GM21717 (cell line): ENCODE measurements around the gene KRT10.
"Not testable (repeated sequence)": the region's sequence is repeated elsewhere in the genome, so short reads cannot be mapped to it uniquely, and the experiment has no call there.

Experiments
- ATAC-seq: cut with Tn5 transposase; IDR thresholded peaks from one replicate; pipeline ENCODE4 v1.9.1; 2021; ENCODE audit warnings: mild to moderate bottlenecking, moderate library complexity; ENCODE audit not compliant: unreplicated experiment

KRT10 gene

GRCh38 chr17:40833882-40834281 is 11.5 kb upstream of the KRT10 start:
- ATAC-seq, result no peak

- no peak for ATAC-seq
These were observed 10.4 kb upstream of the KRT10 start for GRCh38 chr17:40832840-40833239.

- no peak for ATAC-seq
These were observed 7.8 kb upstream of the KRT10 start for GRCh38 chr17:40830085-40830776.

GRCh38 chr17:40828454-40829044 is 6.1 kb upstream of the KRT10 start:
- ATAC-seq, result no peak

GRCh38 chr17:40827746-40828453 is 5.5 kb upstream of the KRT10 start:
- ATAC-seq, result no peak

- no peak for ATAC-seq
These were observed 3.2 kb upstream of the KRT10 start for GRCh38 chr17:40825599-40825998.

- no peak for ATAC-seq
These were observed 1.8 kb upstream of the KRT10 start for GRCh38 chr17:40824015-40824832.

GRCh38 chr17:40821536-40821935 is 878 bp downstream of the KRT10 start:
- no peak for ATAC-seq

- ATAC-seq, result no peak
These were observed 2.1 kb downstream of the KRT10 start for GRCh38 chr17:40820228-40820838.

GRCh38 chr17:40819528-40820125 is 2.8 kb downstream of the KRT10 start:
- ATAC-seq, result no peak

- ATAC-seq, result peak; percentile 68
These were observed 3.5 kb downstream of the KRT10 start for GRCh38 chr17:40818733-40819527.

- ATAC-seq, result no peak
These were observed 4.1 kb downstream of the KRT10 start for GRCh38 chr17:40818343-40818732.

- ATAC-seq, result no peak
These were observed 5.2 kb downstream of the KRT10 start for GRCh38 chr17:40817103-40817682.

- no peak for ATAC-seq
These were observed 5.8 kb downstream of the KRT10 start for GRCh38 chr17:40816569-40816968.

GRCh38 chr17:40815381-40815780 is 7.0 kb downstream of the KRT10 start:
- no peak for ATAC-seq

GRCh38 chr17:40814657-40815056 is 7.8 kb downstream of the KRT10 start:
- not testable (repeated sequence) for ATAC-seq

GRCh38 chr17:40813804-40814203 is 8.6 kb downstream of the KRT10 start:
- no peak for ATAC-seq

GRCh38 chr17:40812639-40813038 is 9.8 kb downstream of the KRT10 start:
- no peak for ATAC-seq

GRCh38 chr17:40810494-40810893 is 11.9 kb downstream of the KRT10 start:
- no peak for ATAC-seq
